Activated CD8-positive, alpha-beta T cell treated with anti-CD3 and anti-CD28 coated beads for 36 hours (primary cell): Measurements from ENCODE around the gene MTCP1. TPM values are rescaled to one million over a fixed set of nuclear protein-coding genes. Genes with fewer than 3 reads are reported as not detected.
A peak's percentile ranks its signal among the peaks of the same experiment; 100 is the strongest.

Experiments
- ATAC-seq: fragments of 200-7000 bp; cut with Tn5 transposase; one replicate; pipeline ENCODE4 v1.10.0; 2021; ENCODE audit warnings: mild to moderate bottlenecking, moderate library complexity
- CTCF ChIA-PET: fragments of 350-600 bp; sonication (Branson Sonifier 250); formaldehyde crosslinking; loops from one replicate; lab custom pipeline; 2021; ENCODE audit warnings: antibody characterized with exemption; lab: Charles Lee
- POLR2A ChIA-PET: fragments of 350-600 bp; sonication (Branson Sonifier 250); formaldehyde crosslinking; loops from one replicate; lab custom pipeline; 2021; ENCODE audit warnings: antibody characterized with exemption; lab: Charles Lee
- DNase-seq: peaks from one replicate; pipeline ENCODE4 v3.0.0-alpha.2; 2020
- H3K27ac Mint-ChIP-seq: one replicate; pipeline ENCODE4 v1.8.0; 2021; ENCODE audit warnings: mild to moderate bottlenecking, mixed read lengths
- H3K27me3 Mint-ChIP-seq: one replicate; pipeline ENCODE4 v1.8.0; 2021; ENCODE audit warnings: mixed read lengths
- H3K36me3 Mint-ChIP-seq: one replicate; pipeline ENCODE4 v1.8.0; 2021; ENCODE audit warnings: low read depth, mixed read lengths
- H3K4me1 Mint-ChIP-seq: one replicate; pipeline ENCODE4 v1.8.0; 2021; ENCODE audit warnings: low read depth, mixed read lengths
- H3K4me3 Mint-ChIP-seq: one replicate; pipeline ENCODE4 v1.8.0; 2021; ENCODE audit warnings: mild to moderate bottlenecking, moderate library complexity, mixed read lengths
- H3K9me3 Mint-ChIP-seq: one replicate; pipeline ENCODE4 v1.8.0; 2021; ENCODE audit warnings: mixed read lengths
- intact Hi-C: fragments of 100-400 bp; cut with micrococcal nuclease; formaldehyde crosslinking; loops from one replicate; pipeline ENCODE4 v1.10.0; 2022
- total RNA-seq, 2 experiments: library from RNA; stranded (reverse); gene quantifications; one replicate each; pipeline ENCODE4 v1.2.3, GENCODE V29; 2021
- TF ChIP-seq, protein P1 (sequence below): fragments of 200-600 bp; IDR thresholded peaks from one replicate; pipeline ENCODE4 v1.8.0; 2022; ENCODE audit warnings: antibody characterized with exemption, mild to moderate bottlenecking

The MTCP1 gene, protein sequence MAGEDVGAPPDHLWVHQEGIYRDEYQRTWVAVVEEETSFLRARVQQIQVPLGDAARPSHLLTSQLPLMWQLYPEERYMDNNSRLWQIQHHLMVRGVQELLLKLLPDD
- 10 to 100 TPM; 23.4 to 23.9 TPM for total RNA-seq

- Mint-ChIP-seq H3K4me3 (peak within 1 kb of the TSS; percentile 90), H3K36me3 (peaks cover 34% of the 10 kb centered on the region), H3K27me3 (no peaks in the 10 kb centered on the region), H3K9me3 (no peaks in the 10 kb centered on the region), H3K27ac (peak within 1 kb of the TSS; percentile 95), H3K4me1 (peaks cover 56% of the 10 kb centered on the region)
- DNase-seq (peak; percentile 81), ATAC-seq (peak; percentile 93)
- TF ChIP-seq, protein P1, sequence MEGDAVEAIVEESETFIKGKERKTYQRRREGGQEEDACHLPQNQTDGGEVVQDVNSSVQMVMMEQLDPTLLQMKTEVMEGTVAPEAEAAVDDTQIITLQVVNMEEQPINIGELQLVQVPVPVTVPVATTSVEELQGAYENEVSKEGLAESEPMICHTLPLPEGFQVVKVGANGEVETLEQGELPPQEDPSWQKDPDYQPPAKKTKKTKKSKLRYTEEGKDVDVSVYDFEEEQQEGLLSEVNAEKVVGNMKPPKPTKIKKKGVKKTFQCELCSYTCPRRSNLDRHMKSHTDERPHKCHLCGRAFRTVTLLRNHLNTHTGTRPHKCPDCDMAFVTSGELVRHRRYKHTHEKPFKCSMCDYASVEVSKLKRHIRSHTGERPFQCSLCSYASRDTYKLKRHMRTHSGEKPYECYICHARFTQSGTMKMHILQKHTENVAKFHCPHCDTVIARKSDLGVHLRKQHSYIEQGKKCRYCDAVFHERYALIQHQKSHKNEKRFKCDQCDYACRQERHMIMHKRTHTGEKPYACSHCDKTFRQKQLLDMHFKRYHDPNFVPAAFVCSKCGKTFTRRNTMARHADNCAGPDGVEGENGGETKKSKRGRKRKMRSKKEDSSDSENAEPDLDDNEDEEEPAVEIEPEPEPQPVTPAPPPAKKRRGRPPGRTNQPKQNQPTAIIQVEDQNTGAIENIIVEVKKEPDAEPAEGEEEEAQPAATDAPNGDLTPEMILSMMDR: no peak
- CTCF ChIA-PET: interaction anchor here (0.9 to 1.1 kb wide), 2 partner anchors 13 to 153 kb away, joined by 4 to 7 read pairs; no protein-coding TSS in a partner anchor
- intact Hi-C loops: no loop called here
- POLR2A ChIA-PET: interaction anchor here (1.2 to 1.9 kb wide), 2 partner anchors 8 to 145 kb away, joined by 3 to 7 read pairs; partner anchors contain the start of gene VBP1
These were observed at the start of gene MTCP1, which contains the start of the genes BRCC3 and CMC4 for GRCh38 chrX:155070975-155071693. Gene MTCP1, minus strand, starts transcription at chrX:155071136. Its CDS starts 5,126 bp downstream, at chrX:155066010. Gene BRCC3, plus strand, starts transcription at chrX:155071508. Its CDS starts 20 bp downstream, at chrX:155071528. Gene CMC4, minus strand, starts transcription at chrX:155071136. Its CDS starts 7,113 bp downstream, at chrX:155064023.

GRCh38 chrX:155115174-155115819 is 44.4 kb upstream of the MTCP1 start:
- intact Hi-C loops: no loop called here
- Mint-ChIP-seq H3K9me3 (no peaks in the 10 kb centered on the region), H3K4me1 (no peaks in the 10 kb centered on the region), H3K4me3 (no peak overlapping the region), H3K36me3 (peaks cover 26% of the 10 kb centered on the region), H3K27ac (no peak overlapping the region), H3K27me3 (no peaks in the 10 kb centered on the region)
- ChIA-PET CTCF (interaction anchor here (0.7 kb wide), 2 partner anchors 10 to 29 kb away, joined by 3 read pairs; no protein-coding TSS in a partner anchor), POLR2A (no interaction called here)
- TF ChIP-seq, protein P1: no peak
- DNase-seq (no peak), ATAC-seq (no peak)

GRCh38 chrX:155113097-155113496 is 42.2 kb upstream of the MTCP1 start:
- DNase-seq: no peak
- ATAC-seq: no peak
- no peak overlapping the region for H3K27ac Mint-ChIP-seq
- H3K36me3 Mint-ChIP-seq: peaks cover 26% of the 10 kb centered on the region
- ChIA-PET POLR2A (no interaction called here), CTCF (no interaction called here)
- no peak overlapping the region for H3K4me3 Mint-ChIP-seq
- TF ChIP-seq, protein P1: no peak
- peaks cover 11% of the 10 kb centered on the region for H3K4me1 Mint-ChIP-seq
- intact Hi-C loops: no loop called here
- no peaks in the 10 kb centered on the region for H3K27me3 Mint-ChIP-seq
- H3K9me3 Mint-ChIP-seq: no peaks in the 10 kb centered on the region

- ChIA-PET CTCF (interaction anchor here (1.4 kb wide), 1 partner anchor 18 kb away, joined by 3 read pairs; no protein-coding TSS in a partner anchor), POLR2A (no interaction called here)
- no peak overlapping the region for H3K27ac Mint-ChIP-seq
- intact Hi-C loops: no loop called here
- H3K36me3 Mint-ChIP-seq: peaks cover 32% of the 10 kb centered on the region
- no peak for DNase-seq
- TF ChIP-seq, protein P1: no peak
- peaks cover 19% of the 10 kb centered on the region for H3K4me1 Mint-ChIP-seq
- no peaks in the 10 kb centered on the region for H3K27me3 Mint-ChIP-seq
- H3K9me3 Mint-ChIP-seq: no peaks in the 10 kb centered on the region
- ATAC-seq: no peak
- no peak overlapping the region for H3K4me3 Mint-ChIP-seq
These were observed 41.2 kb upstream of the MTCP1 start for GRCh38 chrX:155112171-155112570.
